GM18868 (cell line): ENCODE measurements around the gene TMEM33.

Experiments used
- ATAC-seq: cut with Tn5 transposase; IDR thresholded peaks from one replicate; pipeline ENCODE4 v1.9.1; 2021; ENCODE audit warnings: mild to moderate bottlenecking, moderate library complexity; ENCODE audit not compliant: unreplicated experiment

TMEM33 gene

GRCh38 chr4:41994461-41994985, 59.3 kb downstream of the TMEM33 start:
- no peak for ATAC-seq

- no peak for ATAC-seq
Measured at GRCh38 chr4:41998019-41998418, 62.8 kb downstream of the TMEM33 start.

GRCh38 chr4:41999321-41999720, 64.1 kb downstream of the TMEM33 start:
- no peak for ATAC-seq

GRCh38 chr4:42008011-42008786, 73.0 kb downstream of the TMEM33 start:
- ATAC-seq: no peak
